ENCODE measurements around the gene RBM10.

RBM10 gene

DNA sequence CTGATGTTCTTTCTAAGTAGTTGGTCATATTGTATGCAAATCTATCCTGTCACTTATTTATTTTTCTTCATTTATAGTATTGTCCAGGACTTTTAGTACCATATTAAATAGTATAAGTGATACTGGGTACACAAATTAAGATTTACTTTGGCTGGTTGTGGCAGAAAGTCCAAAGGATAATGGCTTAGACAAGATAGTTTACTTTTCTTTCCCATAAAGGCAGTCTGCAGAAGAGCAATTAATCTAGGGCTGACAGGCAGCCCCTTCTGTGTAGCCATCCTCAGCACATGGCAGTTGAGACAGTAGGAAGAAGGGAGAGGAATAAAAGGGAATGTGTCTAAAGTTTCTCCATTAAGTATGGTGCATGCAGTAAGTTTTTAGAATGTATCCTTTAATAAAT is 6.4 kb downstream of the RBM10 start:
- DNase-seq, result no peak

DNA sequence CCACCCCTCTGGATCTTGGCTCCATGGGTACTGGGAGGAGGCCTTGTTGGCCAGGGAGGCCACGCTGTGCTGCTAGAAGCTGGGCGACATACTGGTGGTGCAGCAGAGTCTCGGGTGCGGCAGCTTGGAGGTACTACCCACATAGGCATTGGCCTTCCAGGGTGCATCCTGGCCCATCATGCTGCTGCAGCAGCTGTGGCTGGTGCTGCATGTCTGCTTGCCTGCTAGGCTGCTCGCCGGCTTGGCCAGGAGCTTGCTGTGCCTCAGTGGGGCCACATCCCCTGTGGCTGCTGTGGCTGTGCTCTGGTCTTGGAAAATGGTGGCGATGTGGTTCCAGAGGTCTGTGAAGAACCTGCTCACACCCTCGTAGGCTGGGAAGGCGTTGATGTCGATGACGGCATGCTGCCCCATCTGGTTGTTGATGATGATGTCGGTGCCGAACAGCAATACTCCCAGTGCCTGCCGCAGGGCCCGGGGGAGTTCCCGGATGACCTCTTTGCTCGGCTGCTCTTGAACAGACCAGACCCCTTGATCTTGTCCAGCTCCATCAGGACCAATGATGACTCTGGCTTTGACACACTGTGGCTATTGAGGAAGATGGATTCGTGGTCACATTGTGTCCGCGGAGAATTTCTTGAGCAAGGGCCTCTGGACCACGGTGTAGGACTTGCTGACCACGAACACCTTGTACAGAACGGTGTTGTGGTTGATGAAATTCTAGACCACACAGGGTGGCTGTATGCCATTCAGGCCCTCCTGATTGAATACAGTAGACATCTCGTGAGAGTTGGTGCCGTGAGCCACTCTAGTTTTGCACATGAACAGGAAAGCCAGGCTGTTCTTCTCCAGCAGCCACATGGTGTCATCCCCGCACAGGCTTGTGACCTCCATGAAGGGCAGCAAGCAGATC is 11.8 kb downstream of the RBM10 start:
- no peak for DNase-seq

DNA sequence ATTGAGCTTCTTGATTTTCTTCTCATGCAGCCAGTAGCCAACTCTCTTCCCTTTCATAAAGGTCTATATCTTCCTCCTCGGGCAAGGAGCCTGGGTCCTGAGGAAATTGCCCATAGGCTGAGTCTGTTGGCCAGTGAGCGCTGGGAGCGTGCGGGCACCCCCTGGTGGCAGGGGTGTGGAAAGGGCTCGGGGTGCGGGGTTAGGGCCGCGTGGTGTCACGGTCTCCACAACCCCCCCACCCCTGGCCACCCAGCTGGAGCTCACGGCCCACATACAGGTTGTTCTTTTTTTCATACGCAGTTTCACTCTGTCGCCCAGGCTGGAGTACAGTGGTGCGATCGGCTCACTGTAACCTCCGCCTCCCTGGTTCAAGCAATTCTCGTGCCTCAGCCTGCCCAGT is 13.1 kb downstream of the RBM10 start:
- no peak for DNase-seq

DNA sequence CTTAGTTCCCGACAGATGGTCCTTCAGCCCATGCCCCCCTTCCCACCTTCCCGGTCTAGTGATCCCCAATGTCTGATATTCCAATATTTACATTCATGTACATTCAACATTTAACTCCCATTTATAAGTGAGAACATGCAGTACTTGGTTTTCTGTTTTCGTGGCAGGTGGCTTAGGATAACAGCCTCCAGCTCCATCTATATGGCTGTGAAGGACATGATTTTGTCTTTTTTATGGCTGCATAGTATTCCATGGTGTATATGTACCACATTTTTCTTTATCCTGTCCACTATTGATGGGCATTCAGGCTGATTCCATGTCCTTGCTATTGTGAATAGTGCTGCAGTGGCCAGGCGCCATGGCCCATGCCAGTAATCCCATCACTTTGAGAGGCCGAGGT is 13.8 kb downstream of the RBM10 start:
- DNase-seq, result no peak

DNA sequence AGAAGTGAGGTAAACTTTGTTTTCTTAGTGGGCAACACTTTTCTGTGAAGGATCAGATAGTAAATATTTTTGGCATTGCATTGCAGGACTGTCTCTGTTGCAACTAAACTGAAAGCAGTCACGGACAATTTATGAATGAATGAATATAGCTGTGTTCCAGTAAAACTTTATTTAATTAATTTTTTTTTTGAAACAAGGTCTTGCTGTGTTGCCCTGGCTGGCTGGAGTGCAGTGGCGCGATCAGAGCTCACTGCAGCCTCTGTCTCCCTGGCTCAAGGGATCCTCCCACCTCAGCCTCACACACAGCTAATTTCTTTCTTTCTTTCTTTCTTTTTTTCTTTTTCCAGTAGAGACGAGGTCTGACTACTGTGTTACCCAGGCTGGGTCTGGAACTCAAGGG is 15.8 kb downstream of the RBM10 start:
- DNase-seq, result no peak

DNA sequence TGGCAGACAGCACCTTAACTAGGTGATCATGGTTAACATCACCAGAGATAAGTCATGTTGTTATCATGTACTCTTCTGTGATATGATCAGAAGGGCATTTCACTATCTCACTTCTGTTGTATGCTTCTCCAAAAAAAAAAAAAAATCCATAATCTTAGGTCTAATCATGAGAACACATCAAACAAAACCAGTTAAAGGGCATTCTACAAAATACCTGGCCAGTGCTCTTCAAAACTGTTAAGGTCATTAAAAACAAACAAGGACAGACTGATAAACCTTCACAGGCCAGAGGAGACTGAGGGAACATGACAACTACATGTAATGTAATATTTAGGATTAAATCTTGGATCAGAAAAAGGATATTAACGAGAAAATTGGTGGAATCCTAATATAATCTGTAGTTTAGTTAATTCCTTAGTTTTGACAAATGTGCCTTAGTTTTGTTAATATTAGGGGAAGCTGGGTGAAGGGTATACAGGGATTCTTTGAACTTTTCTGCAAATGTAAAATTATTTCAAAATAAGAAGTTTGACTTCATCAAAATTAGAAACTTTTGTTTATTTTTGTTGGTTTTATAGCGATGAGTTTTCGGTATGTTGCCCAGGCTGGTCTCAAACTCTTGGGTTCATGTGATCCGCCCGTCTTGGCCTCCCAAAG is 18.0 kb downstream of the RBM10 start:
- no peak for DNase-seq

DNA sequence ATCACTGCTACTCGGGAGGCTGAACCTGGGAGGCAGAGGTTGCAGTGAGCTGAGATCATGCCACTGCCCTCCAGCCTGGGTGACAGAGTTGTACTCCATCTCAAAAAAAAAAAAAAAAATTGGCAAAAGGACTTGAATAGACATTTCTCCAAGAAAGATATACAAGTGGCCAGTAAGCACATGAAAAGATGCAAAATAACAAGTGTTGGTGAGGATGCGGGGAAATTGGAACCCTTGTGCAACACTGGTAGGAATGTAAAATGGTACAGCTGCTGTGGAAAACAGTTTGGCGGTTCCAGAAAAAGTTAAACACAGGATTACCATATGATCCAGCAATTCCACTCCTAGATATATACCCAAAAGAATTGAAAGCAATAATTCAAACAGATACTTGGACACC is 19.4 kb downstream of the RBM10 start:
- DNase-seq, result no peak

DNA sequence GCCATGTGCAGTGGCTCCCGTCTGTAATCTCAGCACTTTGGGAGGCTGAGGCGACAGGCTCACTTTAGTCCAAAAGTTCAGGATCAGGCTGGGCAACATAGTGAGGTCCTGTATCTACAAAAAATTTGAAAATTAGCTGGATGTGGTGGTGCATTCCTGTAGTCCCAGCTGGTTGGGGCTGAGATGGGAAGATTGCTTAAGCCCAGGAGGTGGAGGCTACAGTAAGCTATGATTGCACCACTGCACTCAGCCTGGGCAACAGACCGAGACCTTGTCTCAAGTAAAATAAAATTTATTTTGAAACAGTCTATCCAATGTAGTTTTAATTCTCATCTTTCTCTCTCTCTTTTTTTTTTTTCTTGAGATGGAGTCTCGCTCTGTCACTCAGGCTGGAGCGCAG is 21.1 kb downstream of the RBM10 start:
- DNase-seq, result no peak

DNA sequence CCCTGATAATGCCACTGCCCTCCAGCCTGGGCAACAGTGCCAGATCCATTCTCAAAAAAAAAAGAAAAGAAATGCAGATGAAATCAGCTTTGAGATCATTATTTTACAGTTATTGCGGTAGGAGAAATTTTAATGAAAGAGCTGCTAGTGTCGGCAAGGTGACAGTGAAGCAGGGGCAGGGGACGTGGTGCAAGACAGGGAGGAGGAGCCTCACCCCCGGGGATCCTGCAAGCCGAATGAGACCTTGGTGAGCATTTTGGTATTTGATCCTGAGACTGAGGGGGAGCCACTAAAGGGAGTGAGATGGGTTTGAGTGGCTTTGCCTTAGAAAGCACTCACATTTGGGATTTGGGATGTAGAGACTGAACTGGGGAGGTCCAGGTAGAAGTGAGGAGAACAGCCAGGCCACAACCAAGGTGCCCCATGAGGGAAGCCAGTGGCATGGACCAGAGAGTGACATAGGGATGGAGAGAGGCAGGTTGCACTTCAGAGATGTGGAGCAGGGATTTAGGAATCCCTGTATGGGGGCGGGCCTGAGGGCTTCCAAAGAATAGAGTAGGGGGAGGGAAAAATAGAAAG is 23.6 kb downstream of the RBM10 start:
- no peak for DNase-seq

DNA sequence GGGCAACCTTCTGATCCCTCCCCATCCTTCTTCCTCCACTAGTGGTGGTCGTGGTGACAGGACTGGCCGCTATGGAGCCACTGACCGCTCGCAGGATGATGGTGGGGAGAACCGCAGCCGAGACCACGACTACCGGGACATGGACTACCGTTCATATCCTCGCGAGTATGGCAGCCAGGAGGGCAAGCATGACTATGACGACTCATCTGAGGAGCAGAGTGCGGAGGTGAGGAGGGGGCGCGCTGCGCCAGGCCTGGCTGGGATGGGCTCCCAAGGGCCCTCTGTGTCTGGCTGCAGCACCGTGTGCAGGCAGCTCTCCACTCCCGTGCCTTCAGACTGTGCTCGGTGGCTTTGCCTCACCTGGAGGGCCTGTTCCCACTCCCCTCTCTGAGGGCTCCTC is 24.3 kb downstream of the RBM10 start:
- no peak for DNase-seq

DNA sequence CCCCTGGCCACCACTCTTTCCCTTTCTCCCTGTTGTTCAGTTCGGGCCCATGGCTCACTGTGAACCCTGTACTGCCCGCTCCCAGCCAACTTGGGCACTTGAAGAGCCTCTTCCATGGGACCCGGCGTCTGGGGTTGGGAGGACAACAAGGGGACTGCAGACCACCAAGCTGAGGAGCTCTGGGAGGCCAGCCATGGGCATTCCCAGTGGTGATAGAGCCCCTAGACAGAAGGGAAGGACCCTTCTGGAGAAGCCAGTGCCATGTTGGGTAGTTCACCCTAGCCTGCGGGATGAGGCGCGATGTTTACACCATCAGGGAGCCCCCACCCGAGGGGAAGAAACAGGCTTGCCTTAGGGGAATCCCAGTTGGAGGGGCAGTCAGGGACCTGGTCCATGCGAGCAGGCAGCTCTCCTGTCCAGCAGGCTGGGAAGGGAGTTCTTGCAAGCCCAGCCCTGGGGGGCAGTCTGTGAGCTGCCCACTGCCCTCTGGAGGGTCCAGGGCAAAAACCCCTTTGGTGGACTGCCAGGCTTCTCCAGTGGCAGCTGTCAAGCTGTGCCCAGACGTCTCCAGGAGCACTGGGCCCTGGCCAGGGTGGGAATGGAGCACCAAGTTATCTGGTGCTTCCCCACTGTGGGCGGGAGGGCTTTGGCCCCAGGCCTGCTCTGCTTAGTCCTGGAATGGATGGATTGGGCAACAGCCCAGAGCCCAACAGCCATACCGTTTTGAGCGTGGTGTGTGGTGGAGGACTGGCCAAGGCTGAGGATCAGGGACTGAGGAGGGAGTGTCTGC is 24.9 kb downstream of the RBM10 start:
- no peak for DNase-seq

DNA sequence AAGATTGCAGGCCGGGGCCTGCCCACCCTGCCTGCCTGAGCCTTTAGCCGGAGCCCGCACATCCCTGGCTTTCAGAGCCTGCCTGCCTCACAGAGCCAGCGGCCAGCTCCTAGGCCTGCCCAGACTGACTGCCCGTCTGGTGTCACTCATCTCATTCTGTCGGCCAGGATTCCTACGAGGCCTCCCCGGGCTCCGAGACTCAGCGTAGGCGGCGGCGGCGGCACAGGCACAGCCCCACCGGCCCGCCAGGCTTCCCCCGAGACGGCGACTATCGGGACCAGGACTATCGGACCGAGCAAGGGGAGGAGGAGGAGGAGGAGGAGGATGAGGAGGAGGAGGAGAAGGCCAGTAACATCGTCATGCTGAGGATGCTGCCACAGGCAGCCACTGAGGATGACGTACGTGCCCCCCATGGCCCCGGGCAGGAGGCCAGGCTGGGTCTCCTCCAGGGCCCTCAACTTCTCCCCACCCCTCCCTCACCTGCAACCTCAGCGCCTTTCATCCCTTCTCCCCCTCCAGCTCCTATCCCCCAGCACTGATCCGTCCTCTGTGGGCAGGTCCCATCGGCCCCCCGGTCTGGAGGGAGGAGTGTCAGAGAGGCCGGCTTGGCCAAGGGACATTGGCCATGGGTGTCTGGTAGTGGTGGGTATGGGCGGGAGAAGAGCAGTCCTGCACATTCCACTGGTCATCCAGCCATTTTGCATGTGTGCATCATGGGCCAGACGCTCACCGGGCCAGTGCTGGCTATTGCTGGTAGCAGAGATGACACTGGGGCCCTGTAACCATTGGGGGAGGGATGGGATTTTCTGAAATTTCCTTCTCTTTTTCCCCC is 26.1 kb downstream of the RBM10 start:
- no peak for DNase-seq

DNA sequence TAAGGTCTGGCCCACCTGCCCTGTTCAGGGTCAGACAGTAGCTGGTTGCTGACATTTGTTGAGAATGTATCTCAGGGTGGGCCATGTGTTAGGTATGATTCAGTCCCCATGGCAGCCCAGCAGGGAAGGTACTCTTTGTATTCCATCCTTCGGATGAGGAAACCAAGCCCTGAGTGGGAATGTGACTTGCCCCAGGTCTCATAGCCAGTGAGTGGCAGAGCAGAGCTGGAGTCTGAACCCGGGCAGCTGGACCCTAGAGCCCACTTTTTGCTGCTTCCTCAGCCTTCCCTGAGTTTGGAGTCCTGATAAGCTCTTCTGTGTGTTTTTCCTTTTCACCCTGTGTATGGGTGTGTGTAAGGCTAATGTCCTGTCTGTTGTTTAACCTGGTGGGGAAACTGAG is 27.0 kb downstream of the RBM10 start:
- DNase-seq, result no peak

DNA sequence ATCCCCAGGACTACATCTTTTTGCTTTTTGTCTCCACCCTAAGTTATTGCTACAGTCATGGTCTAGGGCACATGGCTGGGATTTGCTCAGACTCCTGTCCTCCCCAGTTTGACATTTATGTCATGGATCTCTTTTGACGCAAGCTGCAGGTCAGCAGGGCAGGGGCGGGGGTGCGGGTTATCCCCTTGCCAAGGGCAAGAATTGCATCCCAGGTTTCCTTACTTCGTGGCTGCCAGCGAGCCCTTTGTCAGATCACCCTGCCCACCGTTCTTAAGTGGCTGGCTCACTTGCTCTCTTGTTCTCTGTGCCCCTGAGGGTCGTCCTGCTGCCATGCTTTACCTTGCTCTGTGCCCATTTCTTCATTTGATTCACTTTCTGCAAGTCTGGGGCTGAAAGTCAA is 27.5 kb downstream of the RBM10 start:
- DNase-seq, result no peak

DNA sequence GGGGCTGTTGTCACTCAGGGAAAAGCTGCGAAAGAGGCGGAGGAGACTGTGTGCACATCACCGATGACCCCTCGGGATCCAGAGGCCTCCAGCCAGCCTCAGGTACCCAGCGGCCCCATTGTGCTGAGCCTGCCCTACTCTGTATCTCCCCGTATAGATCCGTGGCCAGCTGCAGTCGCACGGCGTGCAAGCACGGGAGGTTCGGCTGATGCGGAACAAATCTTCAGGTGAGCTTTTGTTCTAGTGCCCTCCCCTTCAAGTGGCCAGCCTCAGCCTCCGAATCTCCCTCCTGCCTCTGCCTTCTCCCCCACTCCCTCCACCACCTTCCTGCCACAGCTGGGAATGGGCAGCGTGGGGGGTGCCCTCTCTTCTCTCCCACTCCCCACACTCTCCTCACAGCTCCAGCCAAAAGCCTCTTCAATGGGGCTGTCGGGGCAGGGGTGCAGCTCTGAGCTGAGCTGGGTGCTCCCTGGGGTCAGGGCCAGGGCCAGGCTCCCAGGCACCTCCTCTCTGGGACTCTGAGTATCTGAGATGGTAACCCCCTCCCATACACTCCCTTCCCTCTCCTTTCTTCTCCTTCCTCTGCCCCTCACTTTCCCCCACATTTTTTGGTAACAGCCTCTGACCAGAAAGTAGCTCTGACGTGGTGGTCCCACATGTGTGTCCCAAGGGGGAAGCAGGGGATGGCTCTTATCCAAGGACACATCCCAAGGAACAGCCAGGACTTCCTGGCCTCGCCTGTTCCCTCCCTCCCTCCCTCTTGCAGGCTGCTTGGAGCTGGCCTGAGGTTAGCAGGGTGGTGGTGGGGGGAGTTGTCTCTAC is 28.2 kb downstream of the RBM10 start:
- no peak for DNase-seq

DNA sequence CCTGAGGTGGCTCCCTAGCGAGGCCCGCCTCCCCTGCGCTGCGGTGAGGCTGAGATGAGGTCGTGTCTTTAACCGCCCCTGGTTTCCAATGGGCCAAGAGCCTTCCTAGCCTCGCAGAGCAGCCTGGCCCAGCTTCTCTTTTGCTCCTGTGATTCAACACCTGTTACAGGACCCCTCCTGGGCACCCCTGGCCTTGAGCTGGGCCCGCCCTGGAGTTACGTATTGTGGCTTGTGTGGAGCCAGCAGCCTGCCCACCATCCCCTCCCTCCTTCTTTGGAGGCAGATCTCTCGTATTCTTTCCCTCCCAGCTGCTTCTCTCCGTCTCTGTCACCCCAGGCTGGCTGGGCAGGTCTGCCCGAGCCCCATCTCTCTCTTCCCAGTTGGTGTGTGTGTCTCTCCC is 29.4 kb downstream of the RBM10 start:
- DNase-seq, result no peak

DNA sequence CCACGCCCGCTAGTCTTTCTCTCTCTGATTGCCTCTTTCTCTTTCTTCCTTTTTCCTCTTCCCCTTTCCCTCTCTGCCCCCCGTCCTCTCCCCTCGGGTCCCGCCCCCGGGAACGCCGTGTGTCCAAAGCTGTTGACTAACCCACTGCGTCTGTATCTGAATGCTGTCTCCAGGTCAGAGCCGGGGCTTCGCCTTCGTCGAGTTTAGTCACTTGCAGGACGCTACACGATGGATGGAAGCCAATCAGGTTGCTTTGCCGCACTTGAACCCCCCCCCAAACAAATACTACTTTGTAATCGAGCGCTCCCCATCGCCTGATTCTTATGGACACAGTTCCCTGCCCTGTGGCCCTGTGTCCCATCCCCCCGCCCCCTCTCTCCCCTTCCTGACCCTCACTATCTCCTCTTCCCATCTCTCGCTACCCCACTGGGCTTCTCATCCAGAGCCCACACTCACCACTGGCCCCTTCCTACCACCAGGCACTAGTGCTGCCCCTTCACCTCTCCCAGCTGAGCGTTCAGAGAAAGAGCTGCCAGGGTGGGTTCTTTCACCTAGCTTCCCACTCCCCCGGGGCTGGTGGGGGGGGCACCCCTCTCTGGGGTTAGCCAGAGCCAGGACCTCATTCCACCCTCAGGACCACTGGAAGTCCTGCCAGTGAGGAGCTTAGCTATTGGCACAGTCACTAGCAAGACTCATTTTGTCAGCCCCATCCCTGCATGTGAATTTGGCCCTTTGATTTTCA is 30.0 kb downstream of the RBM10 start:
- DNase-seq, result no peak

DNA sequence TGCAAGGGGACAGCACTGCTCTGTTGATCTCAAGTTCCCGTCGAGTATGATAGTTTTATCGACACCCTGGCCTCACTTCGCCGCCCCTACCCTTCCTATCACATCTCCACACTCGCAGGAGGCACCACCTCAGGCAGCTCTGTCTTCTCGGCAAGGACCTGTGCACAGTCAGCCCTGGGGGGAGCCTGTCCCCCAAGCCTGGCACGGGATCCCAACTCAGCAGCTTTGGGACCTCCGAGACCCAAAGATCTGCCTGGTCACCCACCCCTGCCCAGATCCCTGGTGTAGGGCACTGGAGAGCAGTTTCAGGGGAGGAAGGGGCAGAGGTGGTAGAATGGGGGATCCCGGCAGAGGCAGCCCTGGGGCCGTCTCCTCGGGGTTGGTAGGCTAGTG is 30.6 kb downstream of the RBM10 start:
- DNase-seq, result no peak

DNA sequence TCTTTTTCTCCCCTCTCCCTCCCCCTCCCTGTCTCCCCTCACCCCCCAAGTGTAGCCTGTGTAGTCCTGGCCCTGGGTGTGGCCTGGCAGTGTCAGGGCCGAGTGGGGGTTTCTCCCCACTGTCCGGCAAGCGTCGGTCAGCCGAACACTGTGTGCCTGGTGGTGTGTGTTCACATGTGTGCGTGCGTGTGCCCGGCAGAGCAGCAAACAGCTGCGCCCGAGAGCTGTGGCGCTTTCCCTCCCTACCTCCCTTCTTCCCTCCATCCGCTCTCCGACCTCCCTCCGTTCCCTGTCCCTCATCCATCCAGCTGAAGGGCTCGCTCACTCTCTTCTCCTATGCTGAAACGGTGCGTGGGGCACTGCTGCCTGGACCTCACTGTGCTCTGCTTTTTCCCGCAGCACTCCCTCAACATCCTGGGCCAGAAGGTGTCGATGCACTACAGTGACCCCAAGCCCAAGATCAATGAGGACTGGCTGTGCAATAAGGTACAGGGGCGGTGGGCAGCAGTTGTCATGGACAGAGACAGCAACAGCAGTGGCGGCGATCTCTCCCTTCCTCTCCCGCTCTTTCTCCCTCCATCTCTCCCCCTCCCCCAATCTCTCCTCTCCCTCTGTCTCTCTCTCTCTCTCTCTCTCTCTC is 31.2 kb downstream of the RBM10 start:
- DNase-seq, result no peak

DNA sequence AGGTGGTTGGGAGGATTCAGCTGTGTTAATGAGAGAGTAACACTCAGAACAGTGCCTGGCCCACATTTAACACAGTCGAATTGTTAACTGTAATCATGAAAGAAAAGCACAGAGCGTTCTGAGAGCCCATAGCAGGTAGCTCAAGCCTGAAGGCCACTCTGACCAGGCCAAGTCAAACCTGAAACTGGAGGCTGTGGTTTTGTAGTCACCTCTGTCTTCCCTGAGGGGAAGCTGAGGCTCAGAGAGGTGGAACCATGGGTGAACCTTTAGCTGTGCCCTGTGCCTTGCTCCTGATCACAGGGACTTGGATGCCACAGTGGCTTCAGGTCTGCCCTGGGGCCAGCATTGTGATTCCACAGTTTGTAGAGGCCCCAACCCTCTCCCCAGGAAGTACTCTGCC is 32.1 kb downstream of the RBM10 start:
- no peak for DNase-seq

Measured in NCI-H82 (cell line).